ENCODE data around the gene HOXC12.

- no peak for TF ChIP-seq PPARA (CRISPR knock-in tag; IDR thresholded peaks at IDR 0.05; ENCODE audit: borderline replicate concordance)
- no peak for TF ChIP-seq TOX (CRISPR knock-in tag; IDR thresholded peaks at IDR 0.05; ENCODE audit: borderline replicate concordance)
- no peak for TF ChIP-seq RARB (CRISPR knock-in tag; IDR thresholded peaks at IDR 0.05)
- no peak for TF ChIP-seq ESRRG (CRISPR knock-in tag; IDR thresholded peaks at IDR 0.05)
Observed at GRCh38 chr12:53976823-53977595, 22.3 kb downstream of the HOXC12 start.
